NCI-H748 treated with DMSO at 0.1 percent for 48 hours (cell line): ENCODE results near the gene MAT2A.
"Not testable (repeated sequence)": the region's sequence is repeated elsewhere in the genome, so short reads cannot be mapped to it uniquely, and the experiment has no call there.

ENCODE experiments used
- DNase-seq: peaks from one replicate; lab custom pipeline; 2025; lab: John Stamatoyannopoulos, UW

The MAT2A gene

GRCh38 chr2:85579266-85579935, 40.4 kb downstream of the MAT2A start:
- DNase-seq = no peak

- DNase-seq = no peak
Observed at GRCh38 chr2:85580206-85580605, 41.2 kb downstream of the MAT2A start.

GRCh38 chr2:85582492-85582891, 43.5 kb downstream of the MAT2A start:
- DNase-seq = no peak

- no peak for DNase-seq
Observed at GRCh38 chr2:85583667-85584353, 44.8 kb downstream of the MAT2A start.

- no peak for DNase-seq
Observed at GRCh38 chr2:85584354-85584856, 45.4 kb downstream of the MAT2A start, which contains the start of gene VAMP5. Gene VAMP5 (plus strand): TSS chr2:85584431. CDS start chr2:85584491, 60 bp downstream.

- DNase-seq = no peak
Observed at GRCh38 chr2:85584857-85585780, 46.2 kb downstream of the MAT2A start.

- no peak for DNase-seq
Observed at GRCh38 chr2:85585781-85586105, 46.8 kb downstream of the MAT2A start.

GRCh38 chr2:85588236-85588635, 49.3 kb downstream of the MAT2A start:
- no peak for DNase-seq

GRCh38 chr2:85588645-85589044, 49.7 kb downstream of the MAT2A start:
- DNase-seq = no peak

- no peak for DNase-seq
Observed at GRCh38 chr2:85589181-85589580, 50.2 kb downstream of the MAT2A start.

GRCh38 chr2:85589982-85590791, 51.2 kb downstream of the MAT2A start:
- DNase-seq = no peak

- no peak for DNase-seq
Observed at GRCh38 chr2:85590950-85591349, 52.0 kb downstream of the MAT2A start.

GRCh38 chr2:85591563-85591962, 52.6 kb downstream of the MAT2A start:
- no peak for DNase-seq

GRCh38 chr2:85592299-85592698, 53.3 kb downstream of the MAT2A start:
- not testable (repeated sequence) for DNase-seq

- DNase-seq = no peak
Observed at GRCh38 chr2:85593023-85593422, 54.1 kb downstream of the MAT2A start.
